Upper lobe of right lung (tissue), 1 donor: ENCODE results near the gene SLCO1B3. TPM values are rescaled to one million over a fixed set of nuclear protein-coding genes. Genes with fewer than 3 reads are reported as not detected.

ENCODE experiments used
- ATAC-seq: fragments of 200-7000 bp; cut with Tn5 transposase; one replicate; pipeline ENCODE4 v1.9.1; 2020; ENCODE audit warnings: mild to moderate bottlenecking, moderate library complexity
- DNase-seq: peaks from one replicate; pipeline ENCODE4 v3.0.0-alpha.2; 2020
- H3K27ac ChIP-seq: fragments of 200-600 bp; one replicate; pipeline ENCODE4 v1.8.0; 2022
- H3K27me3 ChIP-seq: fragments of 200-600 bp; one replicate; pipeline ENCODE4 v1.8.0; 2022; ENCODE audit warnings: mild to moderate bottlenecking
- H3K36me3 ChIP-seq: fragments of 200-600 bp; one replicate; pipeline ENCODE4 v1.8.0; 2022
- H3K4me1 ChIP-seq: fragments of 200-600 bp; one replicate; pipeline ENCODE4 v1.8.0; 2022
- H3K4me3 ChIP-seq: fragments of 200-600 bp; one replicate; pipeline ENCODE4 v1.8.0; 2022; ENCODE audit warnings: mild to moderate bottlenecking
- H3K9me3 ChIP-seq: fragments of 200-600 bp; one replicate; pipeline ENCODE4 v1.8.0; 2022
- CTCF ChIP-seq: fragments of 200-600 bp; IDR thresholded peaks from one replicate; pipeline ENCODE4 v1.8.0; 2022; ENCODE audit warnings: antibody characterized with exemption
- intact Hi-C: fragments of 100-400 bp; cut with DNase I; formaldehyde crosslinking; loops from one replicate; pipeline ENCODE4 v1.11.0; 2022
- total RNA-seq: library from RNA; stranded (reverse); fragmentation: NEBNext Ultra II Directional; extraction: Animal tissue kit (Norgen Biotek cat#: 25700); gene quantifications from one replicate; pipeline ENCODE4 v1.2.1, GENCODE V29; 2021
- donor health status: DM: no; HTN: yes; CAD: no; lungs with severe emphysema.

The SLCO1B3 gene
- total RNA-seq, 1 donor from 2014 or later = not detected

GRCh38 chr12:20885116-20885515, 74.6 kb downstream of the SLCO1B3 start:
- Histone ChIP-seq H3K36me3 (no peaks in the 10 kb centered on the region), H3K9me3 (no peaks in the 10 kb centered on the region), H3K4me1 (no peaks in the 10 kb centered on the region), H3K27me3 (no peaks in the 10 kb centered on the region), H3K4me3 (no peak overlapping the region), H3K27ac (no peak overlapping the region)
- no peak for ATAC-seq
- no peak for TF ChIP-seq CTCF
- no peak for DNase-seq
- intact Hi-C loops = no loop called here

GRCh38 chr12:20885552-20885951, 75.0 kb downstream of the SLCO1B3 start:
- ATAC-seq = no peak
- DNase-seq = no peak
- no peaks in the 10 kb centered on the region for H3K36me3 ChIP-seq

GRCh38 chr12:20917269-20917668, 106.8 kb downstream of the SLCO1B3 start:
- DNase-seq = no peak
- TF ChIP-seq CTCF = no peak
- H3K27me3 ChIP-seq = no peaks in the 10 kb centered on the region
- no peaks in the 10 kb centered on the region for H3K4me1 ChIP-seq
- H3K4me3 ChIP-seq = no peak overlapping the region
- peak; percentile 22 for ATAC-seq
- intact Hi-C loops = no loop called here
- H3K9me3 ChIP-seq = no peaks in the 10 kb centered on the region
- H3K27ac ChIP-seq = no peak overlapping the region
- no peaks in the 10 kb centered on the region for H3K36me3 ChIP-seq

More at GRCh38 chr12:20885552-20885951, 75.0 kb downstream of the SLCO1B3 start:
- no peaks in the 10 kb centered on the region for H3K4me1 ChIP-seq
- no peak overlapping the region for H3K27ac ChIP-seq
- no peaks in the 10 kb centered on the region for H3K27me3 ChIP-seq
- H3K9me3 ChIP-seq = no peaks in the 10 kb centered on the region
- intact Hi-C loops = no loop called here
- no peak for TF ChIP-seq CTCF
- H3K4me3 ChIP-seq = no peak overlapping the region

- no peak overlapping the region for H3K27ac ChIP-seq
- ATAC-seq (no peak), DNase-seq (no peak)
- H3K9me3 ChIP-seq = no peaks in the 10 kb centered on the region
- H3K27me3 ChIP-seq = no peaks in the 10 kb centered on the region
- H3K4me3 ChIP-seq = no peak overlapping the region
- H3K36me3 ChIP-seq = no peaks in the 10 kb centered on the region
- no peaks in the 10 kb centered on the region for H3K4me1 ChIP-seq
- intact Hi-C loops = no loop called here
- TF ChIP-seq CTCF = no peak
Observed at GRCh38 chr12:20917819-20918218, 107.3 kb downstream of the SLCO1B3 start.

GRCh38 chr12:20931894-20932293, 121.4 kb downstream of the SLCO1B3 start:
- no peaks in the 10 kb centered on the region for H3K36me3 ChIP-seq
- ATAC-seq = no peak
- no peaks in the 10 kb centered on the region for H3K27me3 ChIP-seq
- no peaks in the 10 kb centered on the region for H3K4me1 ChIP-seq
- DNase-seq = no peak
- TF ChIP-seq CTCF = no peak
- no peak overlapping the region for H3K4me3 ChIP-seq
- no peaks in the 10 kb centered on the region for H3K9me3 ChIP-seq
- no peak overlapping the region for H3K27ac ChIP-seq
- intact Hi-C loops = no loop called here

- ATAC-seq (no peak), DNase-seq (no peak)
- H3K4me1 ChIP-seq = no peaks in the 10 kb centered on the region
- H3K4me3 ChIP-seq = no peak overlapping the region
- H3K36me3 ChIP-seq = no peaks in the 10 kb centered on the region
- no peaks in the 10 kb centered on the region for H3K9me3 ChIP-seq
- TF ChIP-seq CTCF = peak; percentile 40
- intact Hi-C loops = no loop called here
- no peak overlapping the region for H3K27ac ChIP-seq
- no peaks in the 10 kb centered on the region for H3K27me3 ChIP-seq
Observed at GRCh38 chr12:20946732-20947131, 136.2 kb downstream of the SLCO1B3 start.
